Right atrium auricular region (tissue), 2 donors: ENCODE results near the gene KIAA1549. TPM values are rescaled to one million over a fixed set of nuclear protein-coding genes. Genes with fewer than 3 reads are reported as not detected.

Experiments
- DNase-seq: peaks from one replicate; pipeline ENCODE4 v3.0.0-alpha.2; 2019; ENCODE audit warnings: low spot score
- H3K27ac ChIP-seq, 2 donors: fragments of 200-600 bp; sonication (generic); 1 replicate in 1 of 2; 2 replicates in 1 of 2; pipeline ENCODE4 v1.5.1; 2016 to 2019
- H3K27me3 ChIP-seq, 2 donors: fragments of 200-600 bp; sonication (generic); one replicate each; pipeline versions ENCODE4 v1.5.1 to v1.6.0; 2017 to 2019
- H3K36me3 ChIP-seq: fragments of 200-600 bp; sonication (generic); one replicate; pipeline ENCODE4 v1.5.1; 2016
- H3K4me1 ChIP-seq, 2 donors: fragments of 200-600 bp; sonication (generic); one replicate each; pipeline versions ENCODE4 v1.5.1 to v1.6.0; 2017 to 2019
- H3K4me3 ChIP-seq, 2 donors: fragments of 200-600 bp; sonication (generic); 1 replicate in 1 of 2; 2 replicates in 1 of 2; pipeline ENCODE4 v1.5.1; 2017 to 2019; ENCODE audit warnings: mild to moderate bottlenecking in 1 of 2, moderate library complexity in 1 of 2
- H3K9me3 ChIP-seq, 2 donors: fragments of 200-600 bp; sonication (generic); one replicate each; pipeline ENCODE4 v1.5.1; 2019
- total RNA-seq, 2 donors: library from RNA; depleted of rRNA; stranded (reverse); fragments of >200 nt; gene quantifications; one replicate each; pipeline ENCODE4 v1.1.0, GENCODE V29; 2016
- TF ChIP-seq, protein P1 (sequence below), 2 donors: fragments of 200-600 bp; sonication (generic); IDR thresholded peaks; one replicate each; pipeline ENCODE4 v1.5.1; 2019; ENCODE audit warnings: antibody characterized with exemption in 2 of 2

Gene KIAA1549
- total RNA-seq, 2 donors from 2014 or later = 0.85 to 1.4 TPM

DNA sequence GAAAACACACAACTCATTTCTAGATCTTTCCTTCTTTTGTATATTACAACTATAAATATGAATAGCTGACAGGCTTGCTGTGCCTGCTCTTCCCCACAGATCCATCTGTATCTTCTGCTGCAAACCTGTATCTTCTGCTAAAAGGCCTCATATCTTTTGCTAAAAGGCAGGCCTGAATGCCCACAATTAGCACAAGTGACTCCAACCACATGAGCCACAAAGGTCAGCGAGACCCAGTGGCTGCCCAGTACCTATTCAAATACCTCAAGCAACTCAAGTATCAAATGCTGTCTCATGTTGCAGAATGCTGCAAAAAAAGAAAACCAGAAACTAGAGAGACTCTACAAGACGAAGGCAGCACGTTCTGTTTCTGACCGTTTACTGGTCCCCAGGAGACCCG is 128.7 kb downstream of the KIAA1549 start:
- Histone ChIP-seq H3K9me3 (peaks cover 3% of the 10 kb centered on the region in 2 donors), H3K4me1 (no peaks in the 10 kb centered on the region), H3K4me3 (no peak overlapping the region), H3K36me3 (no peaks in the 10 kb centered on the region), H3K27ac (no peak overlapping the region), H3K27me3 (no peaks in the 10 kb centered on the region)
- DNase-seq = no peak
- TF ChIP-seq, protein P1, sequence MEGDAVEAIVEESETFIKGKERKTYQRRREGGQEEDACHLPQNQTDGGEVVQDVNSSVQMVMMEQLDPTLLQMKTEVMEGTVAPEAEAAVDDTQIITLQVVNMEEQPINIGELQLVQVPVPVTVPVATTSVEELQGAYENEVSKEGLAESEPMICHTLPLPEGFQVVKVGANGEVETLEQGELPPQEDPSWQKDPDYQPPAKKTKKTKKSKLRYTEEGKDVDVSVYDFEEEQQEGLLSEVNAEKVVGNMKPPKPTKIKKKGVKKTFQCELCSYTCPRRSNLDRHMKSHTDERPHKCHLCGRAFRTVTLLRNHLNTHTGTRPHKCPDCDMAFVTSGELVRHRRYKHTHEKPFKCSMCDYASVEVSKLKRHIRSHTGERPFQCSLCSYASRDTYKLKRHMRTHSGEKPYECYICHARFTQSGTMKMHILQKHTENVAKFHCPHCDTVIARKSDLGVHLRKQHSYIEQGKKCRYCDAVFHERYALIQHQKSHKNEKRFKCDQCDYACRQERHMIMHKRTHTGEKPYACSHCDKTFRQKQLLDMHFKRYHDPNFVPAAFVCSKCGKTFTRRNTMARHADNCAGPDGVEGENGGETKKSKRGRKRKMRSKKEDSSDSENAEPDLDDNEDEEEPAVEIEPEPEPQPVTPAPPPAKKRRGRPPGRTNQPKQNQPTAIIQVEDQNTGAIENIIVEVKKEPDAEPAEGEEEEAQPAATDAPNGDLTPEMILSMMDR (IDR thresholded peaks at IDR 0.05) = no peak

DNA sequence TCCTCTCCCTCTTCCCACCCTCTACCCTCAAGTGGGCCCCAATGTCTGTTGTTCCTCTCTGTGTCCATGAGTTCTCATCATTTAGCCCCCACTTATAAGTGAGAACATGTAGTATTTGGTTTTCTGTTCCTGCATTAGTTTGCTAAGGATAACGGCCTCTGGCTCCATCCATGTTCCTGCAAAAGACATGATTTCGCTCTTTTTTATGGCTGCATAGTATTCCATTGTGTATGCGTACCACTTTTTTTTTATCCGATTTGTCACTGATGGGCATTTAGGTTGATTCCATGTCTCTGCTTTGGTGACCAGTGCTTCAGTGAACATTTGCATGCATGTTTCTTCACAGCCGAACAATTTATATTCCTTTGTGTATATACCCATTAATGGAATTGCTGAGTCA is 131.5 kb downstream of the KIAA1549 start:
- Histone ChIP-seq H3K27ac (no peak overlapping the region), H3K27me3 (no peaks in the 10 kb centered on the region), H3K36me3 (no peaks in the 10 kb centered on the region), H3K4me3 (no peak overlapping the region), H3K9me3 (peaks cover 0 to 3% of the 10 kb centered on the region in 2 donors), H3K4me1 (no peaks in the 10 kb centered on the region)
- TF ChIP-seq, protein P1 (IDR thresholded peaks at IDR 0.05) = no peak
- no peak for DNase-seq

DNA sequence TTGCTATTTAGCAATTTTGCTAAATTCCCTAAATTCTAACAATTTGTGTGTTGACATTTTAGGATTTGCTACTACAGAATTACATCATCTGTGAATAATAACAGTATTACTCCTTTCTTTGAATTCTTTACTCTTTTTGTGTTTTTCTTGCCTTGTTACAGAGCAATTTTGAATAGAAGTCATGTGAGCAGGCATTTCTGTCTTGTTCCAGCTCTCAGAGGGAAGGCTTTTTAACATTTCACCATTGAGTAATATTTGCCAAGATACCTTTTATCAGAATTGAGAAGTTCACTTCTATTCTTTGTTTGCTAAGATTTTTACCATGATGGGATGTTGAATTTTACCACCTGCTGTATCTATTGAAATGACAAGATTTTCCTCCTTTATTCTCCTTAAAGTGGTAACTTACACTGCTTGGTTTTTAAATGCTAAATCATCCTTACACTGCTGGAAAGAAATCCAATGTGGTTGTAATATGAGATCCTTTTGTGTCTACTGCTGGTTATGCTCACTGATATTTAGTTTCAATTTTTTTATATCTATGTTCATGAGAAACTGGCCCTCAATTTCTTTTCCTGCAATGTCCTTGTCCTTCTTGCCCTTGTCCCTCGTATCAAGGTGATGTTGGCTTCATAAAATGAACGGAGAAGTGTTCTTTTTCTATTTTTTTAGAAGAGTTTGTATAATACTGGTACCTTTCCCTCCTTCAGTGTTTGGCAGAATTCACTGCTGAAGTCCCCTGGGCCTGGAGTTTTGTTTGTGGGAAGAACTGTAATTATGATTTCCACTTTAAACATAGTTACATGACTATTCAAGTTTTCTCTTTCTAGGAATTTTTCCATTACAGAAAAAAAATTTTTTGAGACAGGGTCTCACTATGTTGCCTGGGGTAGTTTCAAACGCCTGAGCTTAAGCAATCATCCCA is 132.9 kb downstream of the KIAA1549 start:
- no peaks in the 10 kb centered on the region for H3K27me3 ChIP-seq
- H3K4me3 ChIP-seq = no peak overlapping the region
- no peak overlapping the region for H3K27ac ChIP-seq
- TF ChIP-seq, protein P1 (IDR thresholded peaks at IDR 0.05) = no peak
- DNase-seq = no peak
- no peaks in the 10 kb centered on the region for H3K4me1 ChIP-seq
- H3K9me3 ChIP-seq = peaks cover 0 to 3% of the 10 kb centered on the region in 2 donors
- no peaks in the 10 kb centered on the region for H3K36me3 ChIP-seq

DNA sequence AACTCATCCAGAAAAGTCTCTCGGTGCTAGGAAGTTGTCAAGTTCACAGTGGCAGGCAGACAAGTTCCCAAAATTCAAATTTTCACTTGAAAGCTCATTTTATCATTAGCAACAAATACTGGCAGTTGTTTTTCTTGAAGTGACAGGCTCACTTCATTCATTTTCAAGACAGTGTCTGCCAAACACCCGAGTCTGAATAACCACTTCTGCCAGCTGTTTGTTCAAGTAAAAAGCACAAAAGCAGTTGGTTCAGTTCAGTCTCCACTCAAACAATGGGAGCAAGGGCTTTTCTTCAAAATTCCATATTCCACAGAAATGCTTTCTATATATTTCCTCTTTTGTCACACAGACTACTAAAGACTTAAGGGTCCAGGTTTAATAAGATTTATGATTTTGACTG is 135.5 kb downstream of the KIAA1549 start:
- H3K27ac ChIP-seq = no peak overlapping the region
- H3K4me1 ChIP-seq = no peaks in the 10 kb centered on the region
- no peak for DNase-seq
- TF ChIP-seq, protein P1 (IDR thresholded peaks at IDR 0.05) = no peak
- no peaks in the 10 kb centered on the region for H3K27me3 ChIP-seq
- peaks cover 0 to 3% of the 10 kb centered on the region in 2 donors for H3K9me3 ChIP-seq
- H3K4me3 ChIP-seq = no peak overlapping the region
- H3K36me3 ChIP-seq = no peaks in the 10 kb centered on the region

DNA sequence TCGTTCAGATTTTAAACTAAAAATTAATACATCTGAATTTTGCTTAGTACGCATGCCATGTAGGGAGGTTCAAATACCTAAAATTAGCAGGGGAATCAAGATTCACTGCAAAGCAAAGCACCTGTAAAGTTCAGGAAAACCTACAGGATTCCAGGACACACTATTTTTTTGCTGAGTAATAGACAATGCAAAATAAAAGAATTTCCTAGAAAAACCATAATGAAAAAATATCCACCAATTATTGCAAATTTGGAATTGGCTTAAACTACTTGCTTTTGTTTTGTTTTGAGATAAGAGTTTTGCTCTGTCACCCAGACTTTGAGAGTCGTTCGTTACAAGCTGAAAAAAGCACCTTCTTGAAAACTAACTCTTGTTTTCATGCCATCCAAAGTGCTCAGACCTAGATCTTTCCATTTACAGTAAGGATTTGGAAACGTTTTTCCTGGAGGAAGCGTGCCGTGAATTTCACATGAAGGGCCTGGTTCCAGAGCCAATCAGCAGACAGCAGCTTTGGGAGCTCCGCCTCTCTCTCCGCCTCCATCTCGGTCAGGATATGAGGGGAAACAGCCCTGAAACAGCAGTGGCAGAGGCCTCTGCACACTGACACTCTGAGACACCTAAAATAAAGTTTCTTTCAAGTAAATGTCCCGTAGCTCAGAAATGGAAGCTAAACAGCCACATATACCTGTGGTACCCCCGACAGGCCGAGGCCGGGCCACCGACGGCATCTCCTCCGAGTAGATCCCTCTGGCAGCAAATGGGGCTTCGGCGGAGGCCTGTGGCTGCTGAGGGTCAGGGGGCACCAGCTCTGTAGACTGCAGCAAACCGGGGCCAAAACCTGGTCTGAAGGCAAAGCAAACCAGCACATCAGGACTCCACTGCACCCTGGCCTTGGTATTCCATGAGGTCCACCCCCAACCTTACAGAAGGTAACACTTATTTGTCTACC is 137.3 kb downstream of the KIAA1549 start:
- Histone ChIP-seq H3K36me3 (no peaks in the 10 kb centered on the region), H3K4me3 (no peak overlapping the region), H3K27ac (no peak overlapping the region), H3K27me3 (no peaks in the 10 kb centered on the region), H3K4me1 (no peaks in the 10 kb centered on the region), H3K9me3 (no peaks in the 10 kb centered on the region)
- TF ChIP-seq, protein P1 (IDR thresholded peaks at IDR 0.05) = no peak
- DNase-seq = no peak
